NCI-H2171 treated with DMSO at 0.1 percent for 48 hours (cell line): ENCODE data around the gene B4GALNT1.
A peak's percentile ranks its signal among the peaks of the same experiment; 100 is the strongest.
"Not testable (repeated sequence)": the region's sequence is repeated elsewhere in the genome, so short reads cannot be mapped to it uniquely, and the experiment has no call there.

Experiments
- DNase-seq: peaks from one replicate; lab custom pipeline; 2025; lab: John Stamatoyannopoulos, UW

The B4GALNT1 gene

DNA sequence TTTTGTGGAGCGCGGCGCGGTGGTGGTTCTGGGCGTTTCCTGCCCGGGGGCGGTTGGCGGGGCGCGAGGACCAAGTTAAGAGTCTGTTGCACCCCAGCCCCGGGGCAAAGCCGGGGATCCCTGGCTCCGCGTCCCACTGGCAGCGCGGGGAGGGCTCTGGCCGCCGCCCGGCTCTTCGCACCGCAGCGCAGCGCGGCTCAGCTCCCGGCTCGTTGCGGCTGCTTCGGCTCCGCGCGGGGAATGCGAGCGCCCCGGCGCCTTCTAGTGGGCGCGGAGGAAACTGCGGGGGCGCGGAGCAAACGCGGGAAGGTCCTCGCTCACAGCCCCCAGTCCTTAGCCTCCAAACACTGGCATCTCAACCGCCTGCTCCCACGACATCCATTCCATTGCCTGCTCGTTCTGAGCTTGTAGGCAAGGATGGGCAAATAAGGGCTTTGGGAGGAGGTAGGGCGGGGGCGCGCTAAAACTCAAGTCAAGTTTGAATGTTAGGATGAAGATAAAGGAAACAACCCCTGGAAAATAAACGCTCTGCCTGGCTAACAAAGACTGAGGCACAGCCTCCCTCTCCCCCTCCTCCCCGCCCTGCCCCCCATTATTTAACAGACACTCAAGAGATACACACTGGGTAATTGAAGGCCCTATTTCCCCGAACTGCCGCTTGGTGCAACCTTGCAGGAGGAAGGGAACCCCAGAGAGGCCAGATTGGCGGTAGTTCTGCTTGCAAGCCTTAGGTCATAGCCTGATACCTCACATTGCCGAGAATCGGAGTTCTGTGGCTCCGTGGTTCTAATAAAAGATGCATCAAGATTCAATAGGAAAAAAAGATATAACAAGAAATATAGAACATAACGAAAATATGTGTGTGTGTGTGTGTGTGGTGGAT is at the start of gene B4GALNT1:
Gene B4GALNT1, minus strand, starts transcription at position 244 of the 883 bp plus-strand sequence. CDS start 1,069 bp downstream, outside the sequence.
- peak; percentile 81 for DNase-seq

DNA sequence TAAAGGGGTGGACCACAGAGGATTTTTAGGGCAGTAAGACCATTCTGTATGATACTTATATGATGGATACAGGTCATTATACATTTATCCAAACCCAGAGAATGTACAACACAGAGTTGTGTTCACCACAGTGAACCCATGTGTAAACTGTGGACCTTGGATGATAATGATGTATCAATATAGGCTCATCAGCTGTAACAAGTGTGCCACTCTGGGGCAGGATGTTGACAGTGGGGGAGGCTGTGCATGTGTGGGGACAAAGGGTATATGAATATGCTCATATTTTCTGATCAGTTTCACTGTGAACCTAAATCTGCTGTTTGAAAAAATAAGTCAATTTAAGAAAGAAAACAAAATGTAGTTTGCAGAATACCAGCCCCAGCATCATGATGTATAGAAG is 46.7 kb upstream of the B4GALNT1 start:
- DNase-seq: no peak

DNA sequence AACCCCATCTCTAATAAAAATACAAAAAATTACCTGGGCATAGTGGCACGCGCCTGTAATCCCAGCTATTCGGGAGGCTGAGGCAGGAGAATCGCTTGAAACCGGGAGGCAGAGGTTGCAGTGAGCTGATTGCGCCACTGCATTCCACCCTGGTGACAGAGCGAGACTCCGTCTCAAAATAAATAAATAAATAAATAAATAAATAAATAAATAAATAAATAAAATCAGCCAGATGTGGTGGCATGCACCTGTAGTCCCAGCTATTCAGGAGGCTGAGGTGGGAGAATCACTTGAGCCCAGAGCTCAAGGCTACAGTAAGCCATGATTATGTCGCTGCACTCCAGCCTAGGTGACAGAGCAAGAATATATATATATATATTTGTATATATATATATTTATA is 44.9 kb upstream of the B4GALNT1 start:
- not testable (repeated sequence) for DNase-seq

DNA sequence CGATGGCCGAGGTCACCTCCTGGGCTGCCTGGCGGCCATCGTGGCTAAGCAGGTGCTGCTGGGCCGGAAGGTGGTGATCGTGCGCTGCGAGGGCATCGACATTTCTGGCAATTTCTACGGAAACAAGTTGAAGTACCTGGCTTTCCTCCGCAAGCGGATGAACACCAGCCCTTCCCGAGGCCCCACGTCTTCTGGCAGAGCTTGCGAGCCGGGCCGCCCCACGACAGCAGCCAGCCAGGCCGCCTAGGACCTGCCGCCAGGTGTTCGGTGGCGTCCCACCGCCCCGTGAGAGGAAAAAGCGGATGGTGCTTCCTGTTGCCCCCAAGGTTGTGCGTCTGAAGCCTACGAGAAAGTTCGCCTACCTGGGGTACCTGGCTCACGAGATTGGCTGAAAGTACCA is 41.7 kb upstream of the B4GALNT1 start:
- no peak for DNase-seq

DNA sequence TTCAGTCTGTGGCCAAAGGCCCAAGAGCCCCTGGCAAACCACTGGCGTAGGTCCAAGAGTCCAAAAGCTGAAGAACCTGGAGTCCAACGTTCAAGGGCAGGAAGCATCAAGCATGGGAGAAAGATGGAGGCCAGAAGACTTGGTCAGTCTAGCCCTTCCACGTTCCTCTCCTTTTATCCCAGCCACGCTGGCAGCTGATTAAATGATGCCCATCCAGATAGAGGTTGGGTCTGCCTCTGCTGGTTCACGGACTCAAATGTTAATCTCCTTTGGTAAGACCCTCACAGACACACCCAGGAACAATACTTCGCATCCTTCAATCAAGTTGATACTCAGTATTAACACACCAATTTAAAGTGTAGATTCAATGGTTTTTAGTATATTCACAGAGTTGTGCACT is 39.8 kb upstream of the B4GALNT1 start:
- DNase-seq: no peak

DNA sequence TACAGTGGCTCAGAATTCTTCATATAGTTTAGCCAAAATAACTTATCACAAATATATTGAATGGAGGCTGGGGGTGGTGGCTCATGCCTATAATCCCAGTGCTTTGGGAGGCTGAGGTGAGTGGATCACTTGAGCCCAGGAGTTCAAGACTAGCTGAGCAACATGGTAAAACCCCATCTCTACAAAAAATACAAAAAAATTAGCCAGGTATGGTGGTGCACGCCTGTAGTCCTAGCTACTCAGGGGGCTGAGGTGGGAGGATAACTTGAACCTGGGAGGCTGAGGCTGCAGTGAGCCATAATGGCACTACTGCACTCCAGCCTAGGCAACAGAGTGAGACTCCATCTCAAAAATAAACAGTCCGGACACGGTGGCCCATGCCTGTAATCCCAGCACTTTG is 38.8 kb upstream of the B4GALNT1 start:
- not testable (repeated sequence) for DNase-seq

DNA sequence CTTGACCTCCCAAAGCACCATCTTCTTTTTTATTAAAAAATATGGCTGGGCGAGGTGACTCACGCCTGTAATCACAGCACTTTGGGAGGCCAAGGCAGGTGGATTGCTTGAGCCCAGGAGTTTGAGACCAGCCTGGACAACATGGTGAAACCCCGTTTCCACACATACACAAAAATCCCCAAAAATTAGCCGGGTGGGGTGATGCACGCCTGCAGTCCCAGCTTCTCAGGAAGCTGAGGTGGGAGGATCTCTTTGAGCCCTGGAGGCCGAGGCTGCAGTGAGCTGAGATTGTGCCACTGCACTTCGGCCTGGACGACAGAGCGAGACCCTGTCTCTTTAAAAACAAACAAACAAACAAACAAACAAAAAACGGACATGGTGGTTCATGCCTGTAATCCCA is 36.7 kb upstream of the B4GALNT1 start:
- not testable (repeated sequence) for DNase-seq

DNA sequence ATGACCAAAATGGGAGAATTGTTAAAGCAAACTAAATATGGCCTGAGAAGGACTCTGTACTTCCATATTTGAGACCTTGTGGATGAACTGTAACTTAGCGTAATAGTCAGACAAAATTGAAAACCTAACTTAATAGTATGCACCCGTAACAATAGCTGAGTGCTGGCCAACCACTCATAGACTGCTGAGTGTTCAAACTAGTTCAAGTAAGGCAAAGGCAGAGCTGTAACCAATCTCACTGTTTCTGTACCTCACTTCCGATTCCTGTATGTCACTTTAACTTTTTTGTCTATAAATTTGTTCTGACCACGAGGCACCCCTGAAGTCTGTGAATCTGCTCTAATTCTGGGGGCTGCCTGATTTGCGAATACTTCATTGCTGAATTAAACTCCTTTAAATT is 33.9 kb upstream of the B4GALNT1 start:
- no peak for DNase-seq

DNA sequence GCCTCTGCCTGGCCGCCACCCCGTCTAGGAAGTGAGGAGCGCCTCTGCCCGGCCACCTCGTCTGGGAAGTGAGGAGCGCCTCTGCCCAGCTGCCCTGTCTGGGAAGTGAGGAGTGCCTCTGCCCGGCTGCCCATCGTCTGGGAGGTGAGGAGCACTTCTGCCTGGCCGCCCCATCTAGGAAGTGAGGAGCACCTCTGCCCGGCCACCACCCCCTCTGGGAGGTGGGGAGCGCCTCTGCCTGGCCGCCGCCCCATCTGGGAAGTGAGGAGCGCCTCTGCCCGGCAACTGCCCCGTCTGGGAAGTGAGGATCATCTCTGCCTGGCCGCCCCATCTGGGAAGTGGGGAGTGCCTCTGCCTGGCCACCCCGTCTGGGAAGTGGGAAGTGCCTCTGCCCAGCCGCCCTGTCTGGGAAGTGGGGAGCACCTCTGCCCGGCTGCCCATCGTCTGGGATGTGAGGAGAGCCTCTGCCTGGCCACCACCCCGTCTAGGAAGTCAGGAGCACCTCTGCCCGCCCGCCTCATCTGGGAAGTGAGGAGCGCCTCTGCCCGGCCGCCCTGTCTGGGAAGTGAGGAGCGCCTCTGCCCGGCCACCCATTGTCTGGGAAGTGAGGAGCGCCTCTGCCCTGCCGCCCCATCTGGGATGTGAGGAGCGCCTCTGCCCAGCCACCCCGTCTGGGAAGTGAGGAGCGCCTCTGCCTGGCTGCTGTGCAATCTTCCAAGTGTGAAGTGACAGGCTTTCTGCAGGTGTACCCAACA is 32.2 kb upstream of the B4GALNT1 start:
- not testable (repeated sequence) for DNase-seq

DNA sequence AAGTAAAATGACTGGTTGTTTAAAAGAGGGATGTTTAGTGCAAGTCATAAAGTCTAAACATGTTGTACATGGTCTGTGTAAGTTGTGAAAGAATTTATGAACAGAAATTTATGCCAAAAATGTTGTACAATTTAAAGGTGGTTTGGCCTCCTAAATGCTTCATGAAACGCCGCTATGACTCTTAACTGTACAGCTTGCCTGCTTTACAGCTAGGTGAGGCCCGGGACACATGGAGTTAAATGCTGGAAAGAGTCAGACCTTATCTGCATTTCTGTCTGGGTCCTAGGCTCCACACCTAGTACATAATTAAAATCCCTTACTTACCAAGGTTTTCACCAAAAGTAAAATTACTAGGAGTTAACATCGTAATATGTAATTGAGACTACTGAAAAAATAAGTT is 28.4 kb upstream of the B4GALNT1 start:
- no peak for DNase-seq

DNA sequence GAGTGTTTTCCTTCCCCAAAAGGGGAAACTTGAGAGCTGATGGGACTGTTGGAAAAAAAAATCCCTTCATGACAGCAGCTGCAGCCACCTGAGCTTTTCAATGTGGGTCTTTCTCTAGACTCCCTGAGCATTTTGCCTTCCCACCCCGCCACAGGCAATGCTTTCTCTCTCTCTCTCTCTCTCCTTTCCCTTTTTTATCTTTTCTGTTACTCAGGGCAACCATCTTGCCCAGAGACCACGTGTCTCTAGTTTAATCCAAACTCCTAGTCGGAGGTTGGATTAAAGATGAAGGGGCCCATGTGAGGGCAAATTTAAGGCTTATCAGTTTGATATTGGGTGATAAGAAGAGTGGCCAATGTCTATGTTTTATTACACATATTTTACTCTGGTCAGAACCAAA is 25.9 kb upstream of the B4GALNT1 start:
- DNase-seq: no peak

DNA sequence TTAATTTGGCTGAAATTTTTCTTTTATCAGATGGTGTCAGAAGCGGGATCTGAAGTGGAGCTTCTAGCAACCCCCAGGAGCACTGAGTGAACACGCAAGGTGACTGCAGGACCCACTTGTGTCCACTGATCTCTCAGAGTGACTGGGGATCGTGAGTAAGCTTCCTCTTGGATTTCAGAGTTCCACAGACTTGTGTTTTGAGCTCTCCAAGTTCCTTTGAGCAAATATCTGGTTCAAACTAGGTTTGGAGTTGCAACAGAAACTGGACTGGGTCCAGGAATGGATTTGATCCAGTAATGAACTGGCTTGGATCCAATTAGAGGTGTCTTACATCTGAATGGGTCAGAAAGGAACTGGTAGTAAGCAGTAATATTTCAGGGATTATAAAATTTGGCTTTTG is 24.7 kb upstream of the B4GALNT1 start:
- no peak for DNase-seq

DNA sequence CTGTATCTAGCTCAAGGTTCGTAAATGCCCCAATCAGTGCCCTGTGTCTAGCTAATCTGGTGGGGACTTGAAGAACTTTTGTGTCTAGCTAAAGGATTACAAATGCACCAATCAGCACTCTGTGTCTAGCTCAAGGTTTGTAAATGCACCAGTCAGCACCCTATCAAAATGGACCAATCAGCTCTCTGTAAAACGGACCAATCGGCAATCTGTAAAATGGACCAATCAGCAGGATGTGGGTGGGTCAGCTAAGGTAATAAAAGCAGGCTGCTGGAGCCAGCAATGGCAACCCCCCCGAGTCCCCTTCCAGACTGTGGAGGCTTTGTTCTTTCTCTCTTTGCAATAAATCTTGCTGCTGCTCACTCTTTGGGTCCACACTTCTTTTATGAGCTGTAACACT is 23.4 kb upstream of the B4GALNT1 start:
- not testable (repeated sequence) for DNase-seq

DNA sequence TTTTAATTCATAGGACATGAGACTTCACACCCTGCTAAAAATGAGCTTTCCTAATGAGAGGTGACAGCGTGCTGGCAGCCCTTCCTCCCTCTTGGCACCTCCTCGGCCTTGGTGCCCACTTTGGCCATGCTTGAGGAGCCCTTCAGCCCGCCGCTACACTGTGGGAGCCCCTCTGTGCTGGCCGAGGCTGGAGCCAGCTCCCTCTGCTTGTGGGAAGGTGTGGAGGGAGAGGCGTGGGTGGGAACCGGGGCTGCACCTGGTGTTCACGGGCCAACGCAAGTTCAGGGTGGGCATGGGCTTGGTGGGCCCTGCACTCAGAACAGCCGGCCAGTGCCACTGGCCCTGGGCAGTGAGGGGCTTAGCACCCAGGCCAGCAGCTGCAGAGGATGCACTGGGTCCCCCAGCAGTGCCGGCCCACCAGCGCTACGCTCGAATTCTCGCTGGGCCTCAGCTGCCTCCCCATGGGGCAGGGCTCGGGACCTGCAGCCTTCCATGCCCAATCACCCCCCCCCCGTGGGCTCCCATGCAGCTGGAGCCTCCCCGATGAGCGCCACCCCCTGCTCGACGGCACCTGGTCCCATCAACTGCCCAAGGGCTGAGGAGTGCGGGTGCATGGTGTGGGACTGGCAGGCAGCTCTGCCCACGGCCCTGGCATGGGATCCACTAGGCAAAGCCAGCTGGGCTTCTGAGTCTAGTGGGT is 22.7 kb upstream of the B4GALNT1 start:
- no peak for DNase-seq

DNA sequence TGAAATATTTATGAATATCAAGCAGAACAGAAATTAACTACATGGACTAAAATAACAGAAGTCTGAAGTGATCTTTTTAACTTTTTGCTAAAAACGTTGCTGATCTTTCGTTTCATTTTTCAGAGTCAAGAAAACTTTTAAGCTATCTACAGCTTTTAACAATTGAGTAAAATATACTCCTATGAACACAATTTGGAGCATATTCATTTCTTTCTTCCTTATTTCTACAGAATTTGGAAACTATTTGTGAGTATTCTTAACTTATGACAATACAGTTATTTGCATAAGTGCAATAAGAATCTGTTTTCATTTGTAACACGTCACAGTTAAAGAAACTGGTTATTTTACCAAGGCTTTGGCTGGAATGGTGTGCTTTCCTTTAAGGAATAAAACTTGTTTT is 21.0 kb upstream of the B4GALNT1 start:
- DNase-seq: no peak

DNA sequence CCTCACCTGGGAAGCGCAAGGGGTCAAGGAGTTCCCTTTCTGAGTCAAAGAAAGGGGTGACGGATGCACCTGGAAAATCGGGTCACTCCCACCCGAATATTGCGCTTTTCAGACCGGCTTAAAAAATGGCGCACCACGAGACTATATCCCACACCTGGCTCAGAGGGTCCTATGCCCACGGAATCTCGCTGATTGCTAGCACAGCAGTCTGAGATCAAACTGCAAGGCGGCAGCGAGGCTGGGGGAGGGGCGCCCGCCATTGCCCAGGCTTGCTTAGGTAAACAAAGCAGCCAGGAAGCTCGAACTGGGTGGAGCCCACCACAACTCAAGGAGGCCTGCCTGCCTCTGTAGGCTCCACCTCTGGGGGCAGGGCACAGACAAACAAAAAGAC is 13.7 kb upstream of the B4GALNT1 start:
- not testable (repeated sequence) for DNase-seq

DNA sequence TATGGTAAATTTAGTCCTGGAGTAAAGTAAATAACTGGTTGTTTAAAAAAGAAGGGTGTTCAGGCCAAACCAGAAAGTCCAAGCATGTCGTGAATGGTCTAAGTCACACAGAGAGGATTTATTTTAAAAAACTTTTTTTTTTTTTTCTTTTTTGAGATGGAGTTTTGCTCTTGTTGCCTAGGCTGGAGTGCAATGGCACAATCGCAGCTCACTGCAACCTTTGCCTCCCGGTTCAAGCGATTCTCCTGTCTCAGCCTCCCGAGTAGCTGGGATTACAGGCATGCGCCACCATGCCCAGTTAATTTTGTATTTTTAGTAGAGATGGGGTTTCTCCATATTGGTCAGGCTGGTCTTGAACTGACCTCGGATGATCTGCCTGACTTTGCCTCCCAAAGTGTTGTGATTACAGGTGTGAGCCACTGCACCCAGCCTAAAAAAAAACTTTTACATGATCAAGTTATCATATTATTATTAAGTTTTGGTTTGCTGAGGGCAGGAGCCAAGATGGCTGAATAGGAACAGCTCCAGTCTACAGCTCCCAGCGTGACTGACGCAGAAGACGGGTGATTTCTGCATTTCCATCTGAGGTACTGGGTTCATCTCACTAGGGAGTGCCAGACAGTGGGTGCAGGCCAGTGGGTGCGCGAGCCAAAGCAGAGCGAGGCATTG is 13.1 kb upstream of the B4GALNT1 start:
- peak; percentile 13 for DNase-seq

DNA sequence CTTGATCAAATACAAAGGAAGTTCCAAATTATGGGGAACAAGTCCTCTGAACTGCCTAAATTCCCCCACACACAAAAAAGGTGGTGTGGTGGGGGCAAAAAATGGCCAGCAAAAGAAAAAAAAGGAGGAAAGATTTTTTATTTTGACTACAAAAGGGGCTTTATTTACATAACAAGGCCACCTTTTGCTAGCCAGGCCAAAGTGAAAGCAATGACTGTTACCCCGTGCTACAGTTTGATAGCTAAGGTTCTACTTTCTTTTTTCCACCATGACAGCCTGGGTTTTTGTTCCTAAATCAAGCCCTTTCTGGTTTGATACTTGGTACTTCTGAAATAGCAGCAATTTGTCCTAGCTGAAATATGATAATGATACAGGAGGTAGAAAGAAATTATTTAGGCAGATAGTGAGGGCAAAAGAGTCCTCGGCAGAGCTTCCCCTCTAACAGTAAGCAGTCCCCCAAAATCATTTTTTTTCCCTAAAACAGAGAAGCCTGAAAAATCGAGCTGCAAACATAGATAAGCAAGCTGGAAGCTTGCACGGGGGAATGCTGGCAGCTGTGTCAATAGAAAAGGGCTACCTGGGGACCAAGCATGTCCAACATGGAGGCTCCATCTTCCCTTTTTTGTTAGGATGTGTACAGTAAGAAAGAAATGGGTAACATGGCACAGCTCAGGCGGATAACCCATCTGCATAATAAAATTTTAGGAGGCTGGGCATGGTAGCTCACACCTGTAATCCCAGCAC is 8.9 kb upstream of the B4GALNT1 start:
- no peak for DNase-seq

DNA sequence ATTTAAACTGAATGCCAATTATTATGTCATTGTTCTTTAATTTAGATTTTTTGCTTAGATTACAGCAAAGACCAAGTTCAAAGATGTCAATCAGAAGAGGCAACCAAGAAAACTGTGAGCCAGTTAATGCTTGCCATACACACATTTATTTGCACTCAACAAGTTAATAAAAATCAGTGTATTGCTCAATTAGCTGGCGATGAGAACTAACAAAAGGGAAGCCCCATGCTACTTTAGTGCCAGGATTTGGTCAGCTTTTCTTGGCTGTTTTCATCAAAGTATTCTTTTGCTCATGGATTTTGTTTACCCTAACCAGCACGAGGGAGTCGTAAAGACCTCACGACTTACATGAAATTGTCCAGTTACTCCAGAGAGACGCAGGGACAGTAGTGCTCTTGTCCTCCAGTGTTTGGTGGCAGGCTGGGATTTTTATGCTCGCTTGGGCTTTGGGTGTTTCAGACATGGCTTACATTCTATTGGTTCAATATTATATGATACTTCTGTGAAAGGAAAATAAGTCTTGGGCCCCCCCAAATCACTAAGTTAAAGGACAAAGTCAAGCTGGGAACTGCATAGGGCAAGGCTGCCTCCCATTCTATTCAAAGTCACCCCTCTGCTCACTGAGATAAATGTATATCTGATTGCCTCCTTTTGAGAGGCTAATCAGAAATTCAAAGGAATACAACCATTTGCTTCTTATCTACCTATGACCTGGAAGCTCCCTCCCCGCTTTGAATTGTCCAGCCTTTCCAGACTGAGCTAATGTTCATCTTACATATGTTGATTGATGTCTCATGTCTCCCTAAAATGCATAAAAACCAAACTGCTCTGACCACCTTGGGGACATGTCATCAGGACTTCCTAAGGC is 7.4 kb upstream of the B4GALNT1 start:
- no peak for DNase-seq

DNA sequence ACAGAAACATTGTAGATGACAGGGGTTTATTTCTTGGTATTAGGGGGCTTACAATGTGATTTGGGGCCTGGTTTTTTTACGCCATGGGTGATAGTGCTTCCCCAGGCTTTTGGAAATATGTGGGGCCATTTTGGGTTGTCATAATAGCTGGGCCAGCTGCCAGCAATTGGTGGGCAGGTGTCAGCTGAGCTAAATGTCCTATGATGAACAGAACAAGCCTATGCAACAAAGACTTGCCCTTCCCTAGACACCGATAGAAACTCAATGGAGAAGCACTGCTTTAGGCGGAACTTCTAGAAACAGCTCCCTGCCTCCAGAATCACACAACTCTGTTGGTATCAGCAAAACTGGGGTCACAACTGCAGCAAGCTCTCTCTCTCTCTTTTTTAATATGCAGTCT is 5.1 kb upstream of the B4GALNT1 start:
- DNase-seq: no peak
